KBM-7 (cell line): ENCODE measurements around the gene TTC7B.

Experiments used
- DNase-seq: peaks from one replicate; pipeline ENCODE4 v3.0.0-alpha.2; 2015
- in situ Hi-C: fragments of 300-500 bp; cut with MboI; formaldehyde crosslinking; loops from 2 replicates; pipeline ENCODE4 v1.14.3; 2020; ENCODE audit warnings: low sequenced_read_pairs, low pct_unique_long_range_greater_than_20kb, mixed read lengths

TTC7B gene

DNA sequence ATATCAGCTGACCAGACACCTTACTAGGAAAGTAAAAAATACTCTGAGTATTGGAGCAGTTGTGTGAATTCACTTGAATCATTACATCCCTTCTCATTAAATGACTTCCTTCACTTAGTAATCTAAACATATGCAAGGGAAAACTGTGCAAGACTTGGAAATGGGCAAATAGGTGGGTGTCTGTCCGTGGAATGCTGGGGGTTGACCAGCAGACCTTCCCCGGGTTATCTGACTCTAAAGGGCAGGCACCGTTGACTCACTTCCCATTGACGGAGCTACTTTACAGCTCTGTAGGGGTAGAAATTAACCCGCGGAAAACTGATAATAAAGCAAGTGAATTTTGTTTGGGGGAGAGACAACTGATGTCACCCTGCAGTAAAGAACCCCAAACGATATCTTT is 199.3 kb downstream of the TTC7B start:
- in situ Hi-C loops: no loop called here
- DNase-seq: no peak

DNA sequence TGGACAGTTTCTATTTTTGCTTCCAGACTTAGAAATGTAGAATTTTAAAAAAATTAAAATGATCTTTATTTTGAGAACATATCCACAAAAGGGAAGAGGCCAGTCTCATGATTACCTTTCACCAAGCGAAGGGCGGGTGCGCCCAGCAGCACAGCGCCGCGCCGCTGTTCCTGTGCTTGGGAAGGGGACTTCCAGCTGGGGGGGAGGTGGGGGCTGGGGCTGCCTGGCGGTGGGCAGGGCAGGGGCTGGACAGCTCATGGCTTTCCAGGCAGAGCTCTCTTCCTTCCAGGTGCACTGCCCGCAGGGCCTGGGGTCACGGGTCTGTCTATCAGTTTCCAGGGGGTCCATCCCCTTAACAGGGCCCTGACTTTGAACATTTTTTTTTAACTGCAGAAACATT is 199.9 kb downstream of the TTC7B start:
- in situ Hi-C loops: no loop called here

DNA sequence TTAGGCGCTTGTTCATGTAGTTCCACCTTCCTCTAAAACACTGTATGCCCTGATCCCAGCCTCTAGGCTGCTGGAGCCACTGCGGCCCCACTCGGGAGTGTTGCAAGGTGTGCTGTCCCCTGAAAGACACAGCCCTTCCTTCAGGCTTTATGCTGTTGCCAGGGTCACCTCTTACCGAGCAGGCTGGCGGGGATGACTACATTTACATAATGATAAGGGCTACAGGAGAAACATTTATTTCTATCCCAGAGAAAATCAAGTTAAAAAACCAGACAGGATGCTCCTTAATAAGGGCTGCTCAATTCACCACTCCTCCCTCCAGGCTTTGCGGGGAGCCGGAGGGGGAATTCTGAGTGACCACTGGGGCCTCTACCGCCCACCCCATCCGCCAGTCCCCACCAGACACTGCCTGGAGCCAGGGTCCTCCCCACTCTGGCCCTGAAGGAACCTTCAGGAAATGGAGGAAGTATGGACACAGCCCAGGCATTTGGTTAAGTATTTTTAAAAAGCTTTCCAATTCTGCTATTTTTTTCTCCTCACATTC is 200.6 kb downstream of the TTC7B start:
- DNase-seq: no peak

More for the DNA sequence above, 199.9 kb downstream of the TTC7B start:
- no peak for DNase-seq

DNA sequence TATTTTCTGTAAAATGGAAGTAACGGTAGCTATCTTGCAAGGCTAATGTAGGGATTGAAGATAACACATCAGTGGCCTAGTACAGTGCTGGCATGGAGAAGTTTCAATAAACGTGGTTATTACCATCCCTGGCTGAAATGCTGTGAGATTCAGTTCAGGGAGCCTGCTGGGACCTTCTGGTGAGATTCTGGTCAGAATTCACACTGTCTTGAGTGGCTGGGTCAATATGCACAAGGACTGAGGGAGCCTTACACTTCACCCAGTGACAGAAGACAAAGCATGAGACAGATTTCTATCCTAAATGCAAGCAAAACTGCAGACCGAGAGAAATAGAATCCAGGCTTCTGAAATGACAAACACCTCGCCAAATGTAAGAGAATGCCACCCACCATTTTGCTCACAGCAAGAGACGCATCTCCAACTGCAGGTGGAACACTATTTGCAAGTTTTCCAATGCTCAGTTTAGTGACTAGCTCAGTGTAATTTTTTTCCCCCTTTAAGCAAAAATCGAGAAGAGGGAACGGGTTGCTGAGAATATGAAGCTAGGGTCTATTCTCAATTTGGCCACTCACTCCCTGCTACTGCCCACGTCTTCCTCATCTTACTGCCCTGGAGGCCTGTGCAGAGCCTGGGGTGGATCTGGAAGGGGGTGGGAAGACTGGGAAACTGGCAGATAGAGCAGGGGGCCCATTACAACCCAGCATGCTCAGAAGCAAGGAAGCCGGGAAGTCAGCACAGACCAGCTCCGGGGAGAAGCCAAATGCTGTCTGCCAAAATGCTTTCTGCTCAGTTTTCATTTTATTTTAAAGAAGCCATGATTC is 201.3 kb downstream of the TTC7B start:
- in situ Hi-C loops: no loop called here
- DNase-seq: no peak

More for the DNA sequence above, 200.6 kb downstream of the TTC7B start:
- in situ Hi-C loops: no loop called here

DNA sequence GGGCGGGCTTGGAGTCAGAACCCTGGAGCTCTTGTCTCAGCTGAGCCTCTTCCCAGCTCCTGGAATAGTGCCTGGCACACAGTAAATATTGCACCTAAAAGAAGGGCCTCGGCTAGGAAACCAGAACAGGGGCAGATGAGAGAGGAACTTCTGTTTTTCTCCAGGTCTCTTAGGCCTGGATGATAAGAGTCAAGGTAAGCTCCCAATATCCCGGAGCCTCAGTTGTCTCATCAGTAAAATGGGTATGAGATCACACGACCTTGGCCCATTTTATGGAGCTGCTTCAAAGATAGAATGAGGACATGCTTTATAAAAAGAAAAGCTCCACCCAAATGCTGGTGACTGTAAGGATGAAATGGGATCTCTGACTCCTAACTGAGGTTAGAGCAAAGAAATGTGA is 202.2 kb downstream of the TTC7B start:
- DNase-seq: no peak
- in situ Hi-C loops: no loop called here

DNA sequence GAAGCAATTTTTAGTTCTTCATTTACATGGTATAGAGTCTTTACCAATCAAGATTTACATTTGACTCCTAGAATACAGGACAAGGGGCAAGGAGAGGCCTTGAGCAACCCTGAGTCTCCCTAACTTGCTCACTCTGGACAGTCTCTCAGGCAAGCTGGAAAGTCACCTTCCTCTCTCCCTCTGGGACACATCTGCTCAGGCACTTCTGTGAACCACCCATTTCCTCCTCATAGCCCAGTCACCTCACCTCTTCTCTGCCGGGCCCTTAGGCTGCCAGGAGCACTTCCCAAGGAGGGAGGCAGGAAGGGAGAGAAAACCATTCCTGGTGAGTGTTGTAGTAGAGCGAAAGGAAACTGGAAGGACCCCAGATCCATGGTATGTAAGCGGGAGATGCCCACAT is 202.8 kb downstream of the TTC7B start:
- DNase-seq: no peak
- in situ Hi-C loops: no loop called here

DNA sequence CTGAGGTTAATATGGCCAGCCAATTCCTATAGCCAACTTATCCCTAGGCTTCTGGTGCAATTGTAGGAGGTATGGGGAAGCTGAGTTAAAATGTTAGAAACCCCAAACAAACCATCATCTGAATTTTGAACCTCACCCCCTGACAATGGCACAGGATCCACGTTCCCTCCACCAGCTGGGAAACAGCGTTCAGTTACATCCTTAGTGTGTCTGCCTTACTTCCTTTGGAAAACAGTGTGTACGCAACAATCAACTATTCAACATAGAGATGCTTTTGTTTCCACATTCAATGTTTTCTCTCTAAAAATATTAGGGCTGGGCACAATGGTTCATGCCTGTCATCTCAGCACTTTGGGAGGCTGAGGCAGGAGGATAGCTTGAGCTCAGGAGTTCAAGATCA is 203.4 kb downstream of the TTC7B start:
- in situ Hi-C loops: no loop called here
- no peak for DNase-seq

DNA sequence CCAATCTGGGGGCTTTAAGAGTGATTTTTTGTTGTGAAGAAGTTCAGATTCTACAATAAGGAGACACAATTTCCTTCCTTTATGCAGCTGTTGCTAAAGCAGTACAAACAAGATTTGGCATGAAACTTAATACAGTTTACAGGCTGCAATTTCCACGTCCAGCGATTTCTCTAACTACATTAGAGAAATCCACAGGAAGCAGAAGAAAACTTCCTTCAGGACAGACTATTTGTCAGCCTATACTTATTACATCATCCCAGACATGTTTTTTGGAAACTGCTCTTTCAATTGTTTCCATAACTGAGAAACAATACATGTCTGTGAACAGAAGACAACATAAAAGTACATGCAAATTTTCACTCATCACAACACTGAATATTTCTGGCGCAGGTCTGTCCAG is 204.3 kb downstream of the TTC7B start:
- in situ Hi-C loops: no loop called here
- no peak for DNase-seq

DNA sequence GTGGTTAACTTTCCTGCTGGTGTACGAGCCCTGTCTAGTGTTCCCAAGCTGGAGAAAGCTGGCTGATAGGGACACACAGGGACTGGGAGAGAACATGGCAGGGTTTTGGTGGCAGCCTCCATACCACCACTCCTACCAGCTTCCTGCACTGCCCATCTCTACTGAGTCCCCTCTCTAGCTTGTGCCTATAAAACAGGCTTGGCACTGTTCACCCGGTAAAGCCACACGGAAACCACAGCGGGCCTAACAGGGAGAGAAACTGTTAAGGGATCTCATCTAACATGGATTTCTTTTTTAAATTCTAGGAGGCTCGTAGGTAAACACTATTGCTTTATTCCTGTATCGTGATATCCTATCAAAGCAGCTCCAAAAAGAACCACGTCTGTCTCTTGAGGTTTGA is 204.7 kb downstream of the TTC7B start:
- no peak for DNase-seq
- in situ Hi-C loops: no loop called here

DNA sequence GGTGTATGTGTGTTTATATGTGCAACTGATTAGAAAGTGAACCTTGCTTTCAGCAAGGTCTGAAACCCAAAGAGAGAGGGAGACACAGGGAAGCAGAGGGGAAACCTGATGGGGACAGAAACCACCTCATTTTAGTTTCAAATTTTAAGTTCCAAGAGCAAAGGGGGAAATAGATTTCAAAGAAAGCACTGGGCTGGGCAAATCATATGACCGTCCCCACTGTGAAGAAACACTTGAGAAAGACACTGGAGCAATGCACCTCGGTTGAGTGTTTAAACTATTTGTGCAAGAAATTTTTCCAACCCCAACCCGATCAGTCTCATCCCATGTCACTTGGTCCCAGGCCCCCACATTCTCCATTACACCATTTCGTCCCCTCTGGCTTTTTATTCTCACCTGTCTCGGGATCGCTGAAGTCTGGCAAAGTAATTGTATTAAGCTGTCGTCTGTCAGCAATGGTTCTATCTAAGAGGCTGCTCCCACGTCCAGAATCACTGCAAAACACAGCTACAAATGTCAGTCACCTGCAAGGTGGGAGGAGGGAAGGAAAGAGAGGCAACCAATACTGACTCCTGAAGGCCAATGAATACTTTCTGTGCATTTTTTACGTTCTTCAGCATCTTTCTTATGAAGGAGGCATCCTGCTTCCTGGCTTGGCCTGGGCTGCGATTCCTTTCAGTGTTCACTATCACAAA is 205.7 kb downstream of the TTC7B start:
- in situ Hi-C loops: no loop called here
- no peak for DNase-seq

DNA sequence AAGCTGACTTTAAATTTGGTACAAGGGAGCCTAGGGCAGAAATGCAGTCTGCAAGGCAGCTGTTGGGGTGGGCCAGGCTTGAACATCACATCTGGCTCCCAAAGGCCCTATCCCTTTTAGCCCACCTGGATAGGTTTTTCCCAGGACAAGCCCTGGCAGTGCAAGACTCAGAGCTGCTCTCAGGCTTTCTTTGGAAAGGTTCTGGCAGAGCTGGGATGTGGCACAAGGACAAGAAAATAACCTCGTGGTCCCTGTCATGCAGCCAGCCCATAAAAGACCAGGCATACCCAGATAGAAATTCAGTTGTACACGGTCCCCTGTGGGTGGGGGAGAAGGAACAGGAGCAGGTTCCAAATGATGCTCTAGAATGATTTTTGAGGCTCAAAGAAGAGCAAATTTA is 206.9 kb downstream of the TTC7B start:
- DNase-seq: no peak
- in situ Hi-C loops: no loop called here

DNA sequence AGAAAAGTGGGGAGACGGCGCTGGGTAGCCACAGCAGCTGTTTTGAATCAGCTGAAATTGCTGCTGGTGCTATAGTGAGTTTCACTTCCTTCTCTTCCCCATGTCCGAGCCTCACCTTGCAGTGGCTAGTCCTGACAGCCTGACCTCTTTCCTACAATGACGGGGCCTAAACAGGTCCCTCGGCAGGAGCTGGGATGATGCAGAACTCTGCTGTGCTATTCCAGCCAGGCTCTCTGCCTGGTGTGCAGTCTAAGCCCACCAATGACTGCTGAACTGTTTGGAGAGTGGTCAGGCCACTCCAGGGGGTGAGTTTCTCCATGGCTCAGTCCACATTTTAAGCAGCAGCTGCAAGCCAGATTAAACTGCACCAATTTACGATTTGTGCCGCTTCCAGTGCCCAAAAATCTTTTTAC is 207.3 kb downstream of the TTC7B start:
- in situ Hi-C loops: no loop called here
- no peak for DNase-seq

DNA sequence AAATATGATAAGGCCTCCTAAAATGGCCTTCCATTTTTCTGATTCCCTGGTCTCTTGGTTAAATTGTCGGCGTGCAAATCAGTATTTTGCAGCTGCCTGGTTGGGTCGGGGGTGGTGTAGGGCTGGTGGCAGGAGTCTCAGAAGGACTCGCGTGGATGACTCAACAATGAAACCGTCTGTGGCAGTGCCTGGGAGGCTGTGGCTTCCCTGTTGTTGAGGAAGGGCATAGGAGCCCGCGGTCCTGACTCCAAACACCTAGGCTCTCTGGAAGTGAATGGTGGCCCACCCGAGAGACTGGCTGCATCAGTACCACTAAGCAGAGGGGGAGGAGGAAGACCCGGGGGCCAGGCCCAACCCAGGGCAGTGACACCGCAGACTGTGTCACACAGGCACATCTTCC is 207.9 kb downstream of the TTC7B start:
- in situ Hi-C loops: no loop called here
- no peak for DNase-seq

DNA sequence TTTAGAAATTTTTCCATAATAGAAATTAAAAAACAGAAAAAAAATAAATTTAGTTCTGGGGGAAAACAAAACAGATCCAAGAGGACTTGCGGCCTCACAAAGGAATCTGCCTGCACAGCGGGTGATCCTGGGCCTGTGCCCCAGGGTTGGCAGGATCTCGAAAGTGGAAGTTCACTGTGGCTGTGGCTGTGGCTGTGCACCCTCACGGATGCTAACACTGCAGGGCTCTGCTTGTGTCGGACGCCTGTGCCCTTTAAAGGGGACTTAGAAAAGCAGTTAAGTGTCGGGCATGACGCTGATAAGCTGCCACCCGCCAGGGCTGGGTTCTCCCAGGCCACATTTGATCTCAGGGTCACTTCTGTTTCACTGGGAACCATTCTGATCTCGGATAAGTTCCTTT is 209.1 kb downstream of the TTC7B start:
- DNase-seq: no peak
- in situ Hi-C loops: no loop called here

DNA sequence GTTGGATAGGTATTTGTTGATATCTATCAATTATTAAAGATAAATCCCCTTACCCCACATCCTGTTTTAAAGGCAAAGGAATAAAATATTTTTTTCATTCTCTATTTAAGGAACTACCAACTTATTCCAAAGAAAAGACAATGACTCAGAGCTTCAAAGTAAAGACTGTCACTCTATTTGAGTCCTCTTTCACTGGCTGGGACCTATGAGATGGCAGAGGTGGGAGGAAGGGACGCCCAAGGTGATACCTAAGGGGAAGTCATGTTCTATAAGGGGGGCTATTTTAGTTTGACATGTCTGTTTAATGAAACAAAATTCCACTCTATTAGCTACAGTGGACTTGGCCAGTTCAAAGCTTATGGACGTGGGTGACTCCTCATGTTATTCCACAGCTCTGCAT is 209.8 kb downstream of the TTC7B start:
- in situ Hi-C loops: no loop called here
- no peak for DNase-seq

DNA sequence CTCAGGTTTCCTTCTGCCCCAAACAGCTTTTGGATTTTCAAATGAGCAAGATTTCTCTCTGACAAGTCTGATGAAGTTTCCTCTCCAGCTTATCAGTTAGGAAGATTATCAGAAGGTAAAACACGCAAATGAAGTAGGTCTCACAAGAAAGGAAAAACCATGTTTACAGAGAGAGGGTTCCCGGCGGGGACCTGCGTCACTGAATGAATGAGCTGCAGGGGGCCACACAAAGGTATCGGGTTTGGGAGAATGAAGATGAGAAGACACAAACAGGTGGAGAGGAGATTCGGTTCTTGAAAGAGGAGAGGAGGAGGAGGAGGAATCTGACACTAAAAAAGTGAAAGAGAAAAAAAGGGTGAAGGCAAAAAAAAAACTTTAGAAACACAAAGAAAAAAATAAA is 210.8 kb downstream of the TTC7B start:
- no peak for DNase-seq
- in situ Hi-C loops: no loop called here

DNA sequence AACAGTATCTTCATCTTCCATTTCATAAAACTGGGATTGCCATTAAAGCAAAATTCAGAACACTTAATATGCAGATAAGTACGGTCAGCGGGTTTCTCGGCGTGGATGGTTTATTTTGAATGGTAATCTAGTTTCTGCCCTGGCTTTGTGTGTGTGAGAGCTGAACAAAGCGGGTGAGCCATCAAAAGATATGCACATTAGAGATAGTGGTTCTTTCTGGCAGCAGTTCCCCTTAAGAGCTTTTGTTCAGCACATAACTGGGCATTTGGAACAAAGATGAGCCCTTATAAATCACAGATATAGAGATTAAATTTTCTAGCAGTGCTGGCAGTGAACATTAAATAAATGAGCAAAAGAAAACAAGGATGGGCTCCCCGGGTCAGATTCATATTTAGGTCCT is 211.9 kb downstream of the TTC7B start:
- no peak for DNase-seq
- in situ Hi-C loops: no loop called here

DNA sequence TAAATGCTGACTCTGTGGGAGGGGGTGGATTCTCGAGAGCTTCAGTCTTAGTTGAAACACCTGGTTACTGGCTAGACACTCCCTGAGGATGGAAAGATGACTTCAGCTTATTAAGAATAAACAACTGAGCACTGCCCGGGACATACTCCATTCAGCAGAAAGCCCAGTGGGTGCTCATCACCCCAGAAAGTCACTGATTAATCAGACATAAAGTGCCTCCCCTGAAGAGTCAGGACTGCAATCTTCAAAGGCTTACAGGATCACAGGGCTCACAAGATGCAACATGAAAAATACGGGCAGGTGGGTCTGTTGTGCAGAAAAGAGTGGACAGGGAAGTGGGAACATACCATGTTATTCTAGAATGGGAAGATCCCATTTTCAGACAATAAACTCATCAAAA is 212.4 kb downstream of the TTC7B start:
- in situ Hi-C loops: no loop called here
- DNase-seq: no peak

DNA sequence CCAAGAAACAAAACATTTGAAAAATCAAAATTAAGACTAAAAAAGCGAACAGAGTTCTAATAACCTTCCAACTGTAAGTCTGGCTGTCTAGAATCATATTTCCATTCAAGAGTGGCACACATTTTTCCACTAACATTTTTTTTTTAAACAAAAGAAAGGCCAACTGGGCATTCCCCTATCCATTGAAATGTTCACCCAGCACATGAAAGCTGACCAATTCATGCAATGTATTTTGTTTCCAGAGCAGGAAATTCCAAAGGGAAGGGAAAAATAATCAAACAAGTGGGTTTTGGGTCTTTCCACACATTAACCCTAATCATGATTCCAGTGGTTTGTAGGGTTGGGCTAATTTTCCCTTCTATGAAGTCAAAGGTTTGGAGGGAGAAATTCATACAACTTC is 212.9 kb downstream of the TTC7B start:
- in situ Hi-C loops: no loop called here
- DNase-seq: no peak

DNA sequence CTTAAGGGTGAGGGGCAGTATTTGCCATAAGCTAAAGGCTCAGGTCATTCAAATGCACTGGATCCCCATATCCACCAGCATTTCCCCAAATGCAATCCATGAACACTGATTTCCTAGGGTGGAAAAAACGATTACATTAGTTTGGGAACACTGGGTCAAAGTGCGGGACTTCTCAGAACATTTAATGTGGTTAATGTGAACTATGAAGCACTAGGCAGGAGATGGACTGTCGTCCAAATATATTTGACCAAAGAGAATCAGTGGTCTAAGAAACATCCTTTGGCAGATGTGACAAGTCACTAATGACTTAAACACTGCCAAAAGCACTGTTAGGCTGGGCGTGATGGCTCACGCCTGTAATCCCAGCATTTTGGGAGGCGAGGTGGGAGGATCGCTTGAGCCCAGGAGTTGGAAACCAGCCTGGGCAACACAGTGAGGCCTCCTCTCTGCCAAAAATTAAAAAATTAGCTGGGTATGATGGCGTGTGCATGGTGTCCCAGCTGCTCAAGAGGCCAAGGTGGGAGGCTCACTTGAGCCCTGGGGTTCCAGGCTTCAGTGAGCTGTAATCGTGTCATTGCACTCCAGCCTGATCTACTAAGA is 214.0 kb downstream of the TTC7B start:
- in situ Hi-C loops: no loop called here
- no peak for DNase-seq
